HepG2 (cell line): ENCODE results near the gene CNNM3. TPM values are rescaled to one million over a fixed set of nuclear protein-coding genes. Genes with fewer than 3 reads are reported as not detected.

Source experiments
- ATAC-seq: fragments of 200-7000 bp; cut with Tn5 transposase; 3 replicates; pipeline ENCODE4 v1.9.1; 2020; ENCODE audit warnings: mild to moderate bottlenecking, moderate library complexity
- BruUV-seq: library from RNA; stranded (reverse); fragments of 400-500 nt; replicated peaks from 2 replicates; lab custom pipeline; 2021; lab: Mats Ljungman, UMichigan
- CTCF ChIA-PET: fragments of 300-600 bp; formaldehyde crosslinking; extraction: SDS; loops from one replicate; lab custom pipeline; 2021; ENCODE audit warnings: low total read pairs, inconsistent platforms, low intra/inter-chr PET ratio; lab: Yijun Ruan, JAX
- POLR2A ChIA-PET: fragments of 350-600 bp; sonication (Branson Sonifier 250); formaldehyde crosslinking; loops from one replicate; lab custom pipeline; 2020; ENCODE audit warnings: antibody characterized with exemption, inconsistent platforms; lab: Yijun Ruan, JAX
- DNase-seq: peaks from one replicate; pipeline ENCODE4 v3.0.0-alpha.2; 2015; ENCODE audit warnings: low spot score
- FAIRE-seq: peaks from 3 replicates; lab custom pipeline; 2011; peaks lifted over from hg19 to GRCh38; lab: Jason Lieb, UNC
- H2AFZ ChIP-seq: one replicate; pipeline ENCODE4 v1.6.1; 2011; ENCODE audit warnings: low read length, inconsistent platforms
- H3K27ac ChIP-seq: fragments of 300-600 bp; 3 replicates; pipeline ENCODE4 v1.8.0; 2011; ENCODE audit warnings: mixed run types, mild to moderate bottlenecking, mixed read lengths, low read length, inconsistent platforms; ENCODE audit not compliant: insufficient read depth; ENCODE audit errors: extremely low read length
- H3K27me3 ChIP-seq, 2 experiments: fragments of 200-600 bp in 1 of 2; 2 replicates in 1 of 2; 3 replicates in 1 of 2; pipeline versions ENCODE4 v1.6.0 to v1.8.0; 2011; ENCODE audit warnings: low read length in 2 of 2, mild to moderate bottlenecking in 2 of 2, moderate library complexity in 2 of 2, inconsistent platforms in 1 of 2; ENCODE audit not compliant: insufficient read depth in 2 of 2, control insufficient read depth in 1 of 2
- H3K36me3 ChIP-seq, 2 experiments: fragments of 200-600 bp in 1 of 2; replicated peaks in 1 of 2; 2 replicates in 1 of 2; 3 replicates in 1 of 2; pipeline versions ENCODE4 v1.5.1 to v1.8.0; 2011; ENCODE audit warnings: low read length in 2 of 2, inconsistent platforms in 1 of 2; ENCODE audit not compliant: insufficient read depth in 2 of 2, control insufficient read depth in 1 of 2
- H3K4me1 ChIP-seq: 2 replicates; pipeline ENCODE4 v1.5.1; 2012; ENCODE audit warnings: low read length, inconsistent platforms; ENCODE audit not compliant: insufficient read depth
- H3K4me2 ChIP-seq: 2 replicates; pipeline ENCODE4 v1.6.0; 2011; ENCODE audit warnings: low read depth, low read length, inconsistent platforms
- H3K4me3 ChIP-seq, 3 experiments: fragments of 200-600 bp in 1 of 3; sonication (generic), shearing (Covaris generic) in 1 of 3; replicated peaks in 1 of 3; 2 replicates each; pipeline ENCODE4 v1.5.1; 2011 to 2016; ENCODE audit warnings: low read length in 3 of 3, inconsistent platforms in 2 of 3, low read depth in 2 of 3, mild to moderate bottlenecking in 2 of 3, control low read depth in 1 of 3, mixed read lengths in 1 of 3; ENCODE audit not compliant: insufficient read depth in 1 of 3
- H3K79me2 ChIP-seq: one replicate; pipeline ENCODE4 v1.6.1; 2011; ENCODE audit warnings: low read length, inconsistent platforms; ENCODE audit not compliant: insufficient read depth
- H3K9ac ChIP-seq: 2 replicates; pipeline ENCODE4 v1.6.0; 2011; ENCODE audit warnings: mild to moderate bottlenecking, low read depth, low read length, inconsistent platforms; ENCODE audit not compliant: insufficient read depth
- H3K9me3 ChIP-seq: 2 replicates; pipeline ENCODE4 v1.5.1; 2012; ENCODE audit warnings: mild to moderate bottlenecking, low read length
- H4K20me1 ChIP-seq: 2 replicates; pipeline ENCODE4 v1.6.0; 2011; ENCODE audit warnings: inconsistent platforms, mild to moderate bottlenecking, low read length, moderate library complexity; ENCODE audit not compliant: insufficient read depth
- DR1 ChIP-seq: sonication (generic); formaldehyde crosslinking; IDR thresholded peaks from 2 replicates; pipeline ENCODE4 v1.8.0; 2021; ENCODE audit warnings: mild to moderate bottlenecking, missing genetic modification reagents, inconsistent platforms
- GATAD1 ChIP-seq: IDR thresholded peaks from 2 replicates; pipeline ENCODE4 v1.6.1; 2016; ENCODE audit warnings: missing genetic modification reagents, missing compliant biosample characterization
- GATAD2A ChIP-seq: IDR thresholded peaks from 2 replicates; pipeline ENCODE4 v1.6.1; 2016
- MAZ ChIP-seq, 2 experiments: sonication (generic) in 1 of 2; formaldehyde crosslinking in 1 of 2; IDR thresholded peaks; 2 replicates each; pipeline versions ENCODE4 v1.5.0 to v1.6.1; 2012 to 2020; ENCODE audit warnings: low read depth in 2 of 2, mild to moderate bottlenecking in 2 of 2, borderline replicate concordance in 1 of 2, improper control_type of control experiment in 1 of 2, low read length in 1 of 2, missing genetic modification reagents in 1 of 2, moderate library complexity in 1 of 2
- MED1 ChIP-seq: sonication (generic); formaldehyde crosslinking; IDR thresholded peaks from 2 replicates; pipeline ENCODE4 v1.4.0; 2020; ENCODE audit warnings: missing genetic modification reagents
- NFE2 ChIP-seq: sonication (generic); formaldehyde crosslinking; IDR thresholded peaks from 2 replicates; pipeline ENCODE4 v1.4.0; 2020; ENCODE audit warnings: missing genetic modification reagents
- NR2C2 ChIP-seq: sonication (generic); formaldehyde crosslinking; IDR thresholded peaks from 2 replicates; pipeline ENCODE4 v1.4.0; 2020; ENCODE audit warnings: missing genetic modification reagents, mild to moderate bottlenecking, moderate library complexity, borderline replicate concordance
- POLR2G ChIP-seq: fragments of 200-400 bp; formaldehyde crosslinking; IDR thresholded peaks from 2 replicates; pipeline ENCODE4 v1.6.1; 2018; ENCODE audit warnings: mild to moderate bottlenecking, low read depth, low read length, moderate library complexity
- TBX2 ChIP-seq: sonication (generic); formaldehyde crosslinking; IDR thresholded peaks from 2 replicates; pipeline ENCODE4 v1.5.0; 2020; ENCODE audit warnings: missing genetic modification reagents, mild to moderate bottlenecking, borderline replicate concordance
- ZFY ChIP-seq: sonication (generic); formaldehyde crosslinking; IDR thresholded peaks from 2 replicates; pipeline ENCODE4 v1.4.0; 2020; ENCODE audit warnings: missing genetic modification reagents
- ZMYM2 ChIP-seq: sonication (generic); formaldehyde crosslinking; IDR thresholded peaks from 2 replicates; pipeline ENCODE4 v1.8.0; 2022; ENCODE audit warnings: mild to moderate bottlenecking, missing genetic modification reagents
- ZNF234 ChIP-seq: sonication (generic); formaldehyde crosslinking; conservative IDR thresholded peaks from 2 replicates; pipeline ENCODE4 v1.5.1; 2020; ENCODE audit warnings: mild to moderate bottlenecking, missing genetic modification reagents
- ZNF501 ChIP-seq: sonication (generic); formaldehyde crosslinking; IDR thresholded peaks from 2 replicates; pipeline ENCODE4 v1.5.1; 2020; ENCODE audit warnings: mild to moderate bottlenecking, moderate library complexity, missing genetic modification reagents
- ZNF549 ChIP-seq: sonication (generic); formaldehyde crosslinking; IDR thresholded peaks from 2 replicates; pipeline ENCODE4 v1.5.0; 2020; ENCODE audit warnings: missing genetic modification reagents
- ZNF782 ChIP-seq: sonication (generic); formaldehyde crosslinking; IDR thresholded peaks from 2 replicates; pipeline ENCODE4 v1.4.0; 2020; ENCODE audit warnings: missing genetic modification reagents, mild to moderate bottlenecking, borderline replicate concordance
- WGBS: methylation state at CpG from one replicate; pipeline ENCODE4 v1.1.6; 2017; ENCODE audit warnings: low lambda C conversion rate; 5-methylcytosine and 5-hydroxymethylcytosine counted together
- in situ Hi-C: cut with HindIII; loops from 2 replicates; pipeline ENCODE4 v1.10.0; 2017; ENCODE audit warnings: low pct_unique_long_range_greater_than_20kb; ENCODE audit not compliant: extremely low pct_ligation_motif_present
- intact Hi-C: fragments of 100-400 bp; cut with micrococcal nuclease; formaldehyde crosslinking; loops from one replicate; pipeline ENCODE4 v1.10.0; 2022; ENCODE audit not compliant: unreplicated experiment
- polyA plus RNA-seq, 8 experiments: library from polyadenylated mRNA; depleted of rRNA in 3 of 8; stranded (reverse) in 7 of 8; unstranded in 1 of 8; fragments of >200 nt; fragmentation: Illumina TruSeq in 4 of 8; extraction: Trizol in 4 of 8; gene quantifications; 2 replicates each; pipeline versions ENCODE4 v1.2.1 to v1.2.3, GENCODE V29; 2011 to 2016; ENCODE audit warnings: low read depth in 4 of 8, missing spikeins in 1 of 8, mixed read lengths in 1 of 8; ENCODE audit not compliant: insufficient read depth in 1 of 8
- total RNA-seq, 5 experiments: library from RNA; depleted of rRNA; stranded (reverse); fragments of >200 nt; fragmentation: Illumina TruSeq; extraction: Trizol; gene quantifications; 2 replicates each; pipeline ENCODE4 v1.2.3, GENCODE V29; 2016; ENCODE audit warnings: low read depth in 1 of 5
- TF ChIP-seq, protein P1 (sequence below): IDR thresholded peaks from 2 replicates; pipeline ENCODE4 v1.6.1; 2016; ENCODE audit warnings: mild to moderate bottlenecking
- TF ChIP-seq, protein P2 (sequence below): sonication (generic); formaldehyde crosslinking; IDR thresholded peaks from 2 replicates; pipeline ENCODE4 v1.5.0; 2020; ENCODE audit warnings: missing genetic modification reagents, mild to moderate bottlenecking, borderline replicate concordance
- TF ChIP-seq, protein P3 (sequence below): sonication (generic); formaldehyde crosslinking; IDR thresholded peaks from 2 replicates; pipeline ENCODE4 v1.4.0; 2020; ENCODE audit warnings: missing genetic modification reagents
- TF ChIP-seq, protein P4 (sequence below): sonication (generic); formaldehyde crosslinking; IDR thresholded peaks from 2 replicates; pipeline ENCODE4 v1.8.1; 2023; ENCODE audit warnings: mild to moderate bottlenecking, missing genetic modification reagents, borderline replicate concordance

The CNNM3 gene
- total and polyA plus RNA-seq, 2 of the 13 experiments (the other 11 are each of a cell fraction or from before 2014, with no cell fraction given): 21.2 to 27.9 TPM

DNA sequence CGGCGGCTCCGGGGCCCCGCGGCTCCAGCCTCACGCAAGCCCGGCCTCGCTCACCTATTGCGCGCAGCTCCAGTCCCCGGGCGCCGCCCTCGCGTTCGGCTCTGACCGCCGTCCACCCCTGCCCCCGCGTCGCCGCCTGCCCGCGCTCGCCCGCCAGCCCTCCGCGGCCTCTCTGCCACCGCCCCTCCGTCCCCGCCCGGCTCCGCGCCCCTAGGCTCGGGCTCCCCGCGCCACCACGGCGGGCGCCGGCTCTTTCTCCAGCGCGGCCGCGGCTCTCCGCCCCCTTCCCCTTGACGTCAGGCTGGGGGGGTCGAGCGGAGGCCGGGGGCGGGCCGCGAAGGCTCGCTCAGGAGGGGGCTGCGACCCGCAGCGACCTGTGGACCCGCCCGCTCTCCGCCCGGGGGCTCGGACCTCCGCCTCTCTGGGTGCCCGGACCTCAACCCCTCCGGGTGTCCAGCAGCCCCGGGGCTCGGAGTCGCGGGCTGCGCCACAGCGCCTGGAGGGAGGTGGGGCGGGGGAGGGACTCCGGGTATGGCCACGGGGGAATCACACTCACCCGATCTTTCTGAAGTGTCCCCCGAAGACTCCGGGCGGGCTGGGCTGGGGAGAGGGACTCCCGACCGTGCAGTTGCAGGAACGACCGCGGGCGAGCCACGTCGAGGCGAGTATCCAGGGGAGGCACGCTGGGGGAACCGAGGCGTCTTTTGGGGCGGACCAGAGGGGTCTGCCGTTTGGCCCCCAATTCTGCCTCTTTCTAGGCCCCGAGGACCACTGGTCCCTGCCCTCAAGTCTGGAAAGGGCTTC is 54.0 kb downstream of the CNNM3 start, which contains the start of gene SEMA4C:
TSS of gene SEMA4C (minus strand) at position 259 of the 804 bp plus-strand sequence. CDS start 2,194 bp downstream, outside the sequence.
- Histone ChIP-seq H3K27me3 (peaks cover 7 to 35% of the 10 kb centered on the region in 2 experiments), H3K4me3 (peak within 1 kb of the TSS; percentile 81 to 100 (median 93)), H3K4me1 (peaks cover 35% of the 10 kb centered on the region), H3K9me3 (no peaks in the 10 kb centered on the region), H3K9ac (peak within 1 kb of the TSS; percentile 98), H2AFZ (no peak within 1 kb of the TSS), H3K79me2 (peaks cover 23% of the 10 kb centered on the region), H3K4me2 (peak within 1 kb of the TSS; percentile 92), H3K36me3 (peaks cover 19 to 23% of the 10 kb centered on the region in 2 experiments), H4K20me1 (no peaks in the 10 kb centered on the region), H3K27ac (peak within 1 kb of the TSS; percentile 96)
- in situ Hi-C loops: no loop called here
- DNase-seq: no peak
- no TSS peak for BruUV-seq
- ATAC-seq: peak; percentile 42
- intact Hi-C loops: loop anchor here (1.0 kb wide), 1 partner anchor 12 kb away; the partner anchor contains the start of gene ANKRD39
- CTCF ChIA-PET: interaction anchor here (2.0 kb wide), 1 partner anchor 12 kb away, joined by 17 read pairs; the partner anchor contains the start of gene ANKRD39
- POLR2A ChIA-PET: interaction anchor here (1.3 to 5.9 kb wide), 4 partner anchors 8 to 53 kb away, joined by 3 to 152 read pairs (median 15); partner anchors contain the start of gene ANKRD39
- no peak for FAIRE-seq
- WGBS: 4% methylated on average over 36 of the region's 93 CpGs
- peak; percentile 65 for TF ChIP-seq ZFY (CRISPR knock-in tag)
- TF ChIP-seq, protein P1, sequence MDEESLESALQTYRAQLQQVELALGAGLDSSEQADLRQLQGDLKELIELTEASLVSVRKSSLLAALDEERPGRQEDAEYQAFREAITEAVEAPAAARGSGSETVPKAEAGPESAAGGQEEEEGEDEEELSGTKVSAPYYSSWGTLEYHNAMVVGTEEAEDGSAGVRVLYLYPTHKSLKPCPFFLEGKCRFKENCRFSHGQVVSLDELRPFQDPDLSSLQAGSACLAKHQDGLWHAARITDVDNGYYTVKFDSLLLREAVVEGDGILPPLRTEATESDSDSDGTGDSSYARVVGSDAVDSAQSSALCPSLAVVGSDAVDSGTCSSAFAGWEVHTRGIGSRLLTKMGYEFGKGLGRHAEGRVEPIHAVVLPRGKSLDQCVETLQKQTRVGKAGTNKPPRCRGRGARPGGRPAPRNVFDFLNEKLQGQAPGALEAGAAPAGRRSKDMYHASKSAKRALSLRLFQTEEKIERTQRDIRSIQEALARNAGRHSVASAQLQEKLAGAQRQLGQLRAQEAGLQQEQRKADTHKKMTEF (CRISPR knock-in tag): peak; percentile 38; the same call in 1 of the 2 replicates
- TF ChIP-seq ZNF549 (CRISPR knock-in tag): no peak
- TF ChIP-seq DR1 (CRISPR knock-in tag): peak; percentile 50; the same call in 1 of the 2 replicates
- peak; percentile 4; the same call in 1 of the 2 replicates for TF ChIP-seq GATAD2A
- TF ChIP-seq MED1: 0 out of 2 replicates have a peak, but pooled peaks have one; percentile 30
- peak; percentile 17 for TF ChIP-seq MAZ (IDR thresholded peaks at IDR 0.05; ENCODE audit: borderline replicate concordance, low read depth, low read length)
- TF ChIP-seq MAZ (CRISPR knock-in tag; IDR thresholded peaks at IDR 0.05; ENCODE audit: low read depth): peak; percentile 85
- TF ChIP-seq ZNF782: 0 out of 2 replicates have a peak, but pooled peaks have one; percentile 39
- TF ChIP-seq ZMYM2 (CRISPR knock-in tag): no peak
- TF ChIP-seq ZNF501: peak; percentile 56
- TF ChIP-seq, protein P2, sequence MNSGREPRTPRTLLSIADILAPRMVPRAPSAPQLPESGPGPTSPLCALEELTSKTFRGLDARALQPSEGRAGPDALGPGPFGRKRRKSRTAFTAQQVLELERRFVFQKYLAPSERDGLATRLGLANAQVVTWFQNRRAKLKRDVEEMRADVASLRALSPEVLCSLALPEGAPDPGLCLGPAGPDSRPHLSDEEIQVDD (CRISPR knock-in tag): 0 out of 2 replicates have a peak, but pooled peaks have one; percentile 21
- 0 out of 2 replicates have a peak, but pooled peaks have one; percentile 27 for TF ChIP-seq ZNF234 (CRISPR knock-in tag)
- TF ChIP-seq GATAD1 (CRISPR knock-in tag): 0 out of 2 replicates have a peak, but pooled peaks have one; percentile 27
- TF ChIP-seq, protein P3, sequence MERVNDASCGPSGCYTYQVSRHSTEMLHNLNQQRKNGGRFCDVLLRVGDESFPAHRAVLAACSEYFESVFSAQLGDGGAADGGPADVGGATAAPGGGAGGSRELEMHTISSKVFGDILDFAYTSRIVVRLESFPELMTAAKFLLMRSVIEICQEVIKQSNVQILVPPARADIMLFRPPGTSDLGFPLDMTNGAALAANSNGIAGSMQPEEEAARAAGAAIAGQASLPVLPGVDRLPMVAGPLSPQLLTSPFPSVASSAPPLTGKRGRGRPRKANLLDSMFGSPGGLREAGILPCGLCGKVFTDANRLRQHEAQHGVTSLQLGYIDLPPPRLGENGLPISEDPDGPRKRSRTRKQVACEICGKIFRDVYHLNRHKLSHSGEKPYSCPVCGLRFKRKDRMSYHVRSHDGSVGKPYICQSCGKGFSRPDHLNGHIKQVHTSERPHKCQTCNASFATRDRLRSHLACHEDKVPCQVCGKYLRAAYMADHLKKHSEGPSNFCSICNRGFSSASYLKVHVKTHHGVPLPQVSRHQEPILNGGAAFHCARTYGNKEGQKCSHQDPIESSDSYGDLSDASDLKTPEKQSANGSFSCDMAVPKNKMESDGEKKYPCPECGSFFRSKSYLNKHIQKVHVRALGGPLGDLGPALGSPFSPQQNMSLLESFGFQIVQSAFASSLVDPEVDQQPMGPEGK (CRISPR knock-in tag): peak; percentile 99
- TF ChIP-seq NFE2 (CRISPR knock-in tag): no peak
- peak; percentile 62 for TF ChIP-seq POLR2G
- peak; percentile 37; the same call in 1 of the 2 replicates for TF ChIP-seq TBX2 (CRISPR knock-in tag)
- TF ChIP-seq NR2C2: peak; percentile 45; the same call in 1 of the 2 replicates
- TF ChIP-seq, protein P4, sequence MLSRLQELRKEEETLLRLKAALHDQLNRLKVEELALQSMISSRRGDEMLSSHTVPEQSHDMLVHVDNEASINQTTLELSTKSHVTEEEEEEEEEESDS (CRISPR knock-in tag): no peak
